ENCODE data around the gene CCDC134.
"Not testable (repeated sequence)": the region's sequence is repeated elsewhere in the genome, so short reads cannot be mapped to it uniquely, and the experiment has no call there.

The CCDC134 gene

DNA sequence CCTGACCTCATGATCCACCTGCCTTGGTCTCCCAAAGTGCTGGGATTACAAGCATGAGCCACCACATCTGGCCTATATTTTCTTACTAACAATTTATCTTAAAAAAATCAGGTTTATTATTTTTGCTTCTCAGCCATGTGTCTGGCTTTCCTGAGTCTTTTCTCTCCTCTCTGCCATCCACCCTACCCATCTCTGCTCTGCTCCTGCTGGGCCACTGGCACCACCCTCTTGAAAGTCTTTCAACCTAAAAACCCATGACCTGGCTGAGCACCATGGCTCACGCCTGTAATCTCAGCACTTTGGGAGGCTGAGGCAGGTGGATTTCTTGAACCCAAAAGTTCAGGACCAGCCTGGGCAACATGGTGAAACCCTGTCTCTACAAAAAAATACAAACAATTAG, 69.6 kb downstream of the CCDC134 start:
- WGBS = 100% methylated on average over 1 of the region's 1 CpG
- peaks cover 55 to 78% of the 10 kb centered on the region in 2 experiments for H3K36me3 ChIP-seq (ENCODE audit: control insufficient read depth in 1 of 2, insufficient read depth in 2 of 2, low read depth in 1 of 2, low read length in 2 of 2)

DNA sequence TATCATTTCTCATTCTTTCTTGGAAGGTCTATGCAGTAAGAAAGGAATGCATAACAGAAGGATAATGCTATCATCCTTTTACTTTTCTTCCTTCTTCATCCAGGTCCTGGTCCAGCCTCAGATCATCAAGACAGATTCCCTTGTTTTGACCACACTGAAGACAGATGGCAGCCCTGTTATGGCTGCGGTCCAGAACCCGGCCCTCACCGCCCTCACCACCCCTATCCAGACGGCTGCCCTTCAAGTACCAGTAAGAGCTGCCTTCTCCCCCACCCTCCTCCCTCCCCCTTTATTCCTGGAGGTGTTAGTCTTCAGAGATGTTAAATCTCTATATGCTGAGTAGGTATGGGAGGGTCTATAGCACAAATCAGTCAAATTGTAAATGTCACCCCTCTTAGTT, 70.3 kb downstream of the CCDC134 start:
- H3K4ac ChIP-seq (ENCODE audit: low read depth in 1 of 2, low read length in 2 of 2) = no peak overlapping the region
- H4K8ac ChIP-seq (ENCODE audit: low read length) = no peak overlapping the region
- no peaks in the 10 kb centered on the region for H3K9me3 ChIP-seq (ENCODE audit: control insufficient read depth, low read length)
- no peak overlapping the region for H2BK12ac ChIP-seq (ENCODE audit: low read length in 2 of 2)
- H3K4me3 ChIP-seq (ENCODE audit: insufficient read depth in 1 of 2, low read depth in 1 of 2, low read length in 2 of 2) = no peak overlapping the region
- H2AK5ac ChIP-seq (ENCODE audit: low read length, severe bottlenecking) = no peak overlapping the region
- no peak overlapping the region for H3K9ac ChIP-seq (ENCODE audit: low read length)
- no peaks in the 10 kb centered on the region for H3K4me1 ChIP-seq (ENCODE audit: control insufficient read depth, insufficient read depth, low read depth, low read length)
- no peak overlapping the region for H2BK15ac ChIP-seq (ENCODE audit: low read depth, poor library complexity, severe bottlenecking)
- H3K79me1 ChIP-seq (replicated peaks; ENCODE audit: low read length, poor library complexity, severe bottlenecking) = peaks cover 33% of the 10 kb centered on the region
- H4K91ac ChIP-seq (ENCODE audit: low read length) = no peak overlapping the region
- H3K27me3 ChIP-seq (ENCODE audit: control insufficient read depth in 1 of 2, insufficient read depth in 1 of 2, low read length in 2 of 2) = no peaks in the 10 kb centered on the region
- peaks cover 62 to 85% of the 10 kb centered on the region in 2 experiments for H3K36me3 ChIP-seq (ENCODE audit: control insufficient read depth in 1 of 2, insufficient read depth in 2 of 2, low read depth in 1 of 2, low read length in 2 of 2)
- H2BK120ac ChIP-seq (ENCODE audit: low read depth, low read length) = no peak overlapping the region
- no peak overlapping the region for H2BK5ac ChIP-seq (ENCODE audit: low read depth, low read length, poor library complexity, severe bottlenecking)
- WGBS = no CpG with 5 or more reads among the region's 4 CpGs
- no peak overlapping the region for H3K27ac ChIP-seq (ENCODE audit: low read length, poor library complexity, severe bottlenecking)
- no peak for DNase-seq
- H3K14ac ChIP-seq (ENCODE audit: low read length in 2 of 2) = no peak overlapping the region
- H2AFZ ChIP-seq (ENCODE audit: low read depth, low read length) = no peak overlapping the region
- H3K18ac ChIP-seq (ENCODE audit: low read depth in 1 of 2, low read length in 2 of 2) = no peak overlapping the region
- no peak overlapping the region for H3K23ac ChIP-seq (ENCODE audit: low read length in 2 of 2)
- H3K4me2 ChIP-seq (ENCODE audit: low read length, poor library complexity, severe bottlenecking) = no peak overlapping the region

More for the DNA sequence above, 69.6 kb downstream of the CCDC134 start:
- not testable (repeated sequence) for H3K9ac ChIP-seq (ENCODE audit: low read length); H3K27ac ChIP-seq (ENCODE audit: low read length, poor library complexity, severe bottlenecking); H3K4me1 ChIP-seq (ENCODE audit: control insufficient read depth, insufficient read depth, low read depth, low read length); H2AK5ac ChIP-seq (ENCODE audit: low read length, severe bottlenecking); H3K14ac ChIP-seq (ENCODE audit: low read length in 2 of 2); H2BK5ac ChIP-seq (ENCODE audit: low read depth, low read length, poor library complexity, severe bottlenecking); H4K91ac ChIP-seq (ENCODE audit: low read length); H3K18ac ChIP-seq (ENCODE audit: low read depth in 1 of 2, low read length in 2 of 2); H3K4ac ChIP-seq (ENCODE audit: low read depth in 1 of 2, low read length in 2 of 2); H3K4me3 ChIP-seq (ENCODE audit: insufficient read depth in 1 of 2, low read depth in 1 of 2, low read length in 2 of 2); H3K9me3 ChIP-seq (ENCODE audit: control insufficient read depth, low read length); H2AFZ ChIP-seq (ENCODE audit: low read depth, low read length); H3K23ac ChIP-seq (ENCODE audit: low read length in 2 of 2); H3K27me3 ChIP-seq (ENCODE audit: control insufficient read depth in 1 of 2, insufficient read depth in 1 of 2, low read length in 2 of 2); H4K8ac ChIP-seq (ENCODE audit: low read length); H2BK15ac ChIP-seq (ENCODE audit: low read depth, poor library complexity, severe bottlenecking); H3K4me2 ChIP-seq (ENCODE audit: low read length, poor library complexity, severe bottlenecking); H2BK120ac ChIP-seq (ENCODE audit: low read depth, low read length); H2BK12ac ChIP-seq (ENCODE audit: low read length in 2 of 2); DNase-seq
- peaks cover 34% of the 10 kb centered on the region for H3K79me1 ChIP-seq (replicated peaks; ENCODE audit: low read length, poor library complexity, severe bottlenecking)

- Histone ChIP-seq H3K79me1 (replicated peaks; ENCODE audit: low read length, poor library complexity, severe bottlenecking) (peaks cover 39% of the 10 kb centered on the region), H3K36me3 (ENCODE audit: control insufficient read depth in 1 of 2, insufficient read depth in 2 of 2, low read depth in 1 of 2, low read length in 2 of 2) (peaks cover 63 to 92% of the 10 kb centered on the region in 2 experiments), H3K4me2 (ENCODE audit: low read length, poor library complexity, severe bottlenecking) (no peak overlapping the region), H2BK15ac (ENCODE audit: low read depth, poor library complexity, severe bottlenecking) (no peak overlapping the region), H3K27ac (ENCODE audit: low read length, poor library complexity, severe bottlenecking) (no peak overlapping the region), H3K9ac (ENCODE audit: low read length) (no peak overlapping the region), H2AFZ (ENCODE audit: low read depth, low read length) (no peak overlapping the region), H3K4me3 (ENCODE audit: insufficient read depth in 1 of 2, low read depth in 1 of 2, low read length in 2 of 2) (no peak overlapping the region), H4K91ac (ENCODE audit: low read length) (no peak overlapping the region), H3K9me3 (ENCODE audit: control insufficient read depth, low read length) (no peaks in the 10 kb centered on the region), H4K8ac (ENCODE audit: low read length) (no peak overlapping the region), H2BK120ac (ENCODE audit: low read depth, low read length) (no peak overlapping the region), H3K23ac (ENCODE audit: low read length in 2 of 2) (no peak overlapping the region), H2BK5ac (ENCODE audit: low read depth, low read length, poor library complexity, severe bottlenecking) (no peak overlapping the region), H2BK12ac (ENCODE audit: low read length in 2 of 2) (no peak overlapping the region), H3K27me3 (ENCODE audit: control insufficient read depth in 1 of 2, insufficient read depth in 1 of 2, low read length in 2 of 2) (no peaks in the 10 kb centered on the region), H3K14ac (ENCODE audit: low read length in 2 of 2) (no peak overlapping the region), H2AK5ac (ENCODE audit: low read length, severe bottlenecking) (no peak overlapping the region), H3K4ac (ENCODE audit: low read depth in 1 of 2, low read length in 2 of 2) (no peak overlapping the region), H3K4me1 (ENCODE audit: control insufficient read depth, insufficient read depth, low read depth, low read length) (peaks cover 2% of the 10 kb centered on the region), H3K18ac (ENCODE audit: low read depth in 1 of 2, low read length in 2 of 2) (no peak overlapping the region)
- no peak for DNase-seq
- 95% methylated on average over 4 of the region's 5 CpGs for WGBS
Observed at GRCh38 chr22:41873391-41873790, 72.9 kb downstream of the CCDC134 start.

DNA sequence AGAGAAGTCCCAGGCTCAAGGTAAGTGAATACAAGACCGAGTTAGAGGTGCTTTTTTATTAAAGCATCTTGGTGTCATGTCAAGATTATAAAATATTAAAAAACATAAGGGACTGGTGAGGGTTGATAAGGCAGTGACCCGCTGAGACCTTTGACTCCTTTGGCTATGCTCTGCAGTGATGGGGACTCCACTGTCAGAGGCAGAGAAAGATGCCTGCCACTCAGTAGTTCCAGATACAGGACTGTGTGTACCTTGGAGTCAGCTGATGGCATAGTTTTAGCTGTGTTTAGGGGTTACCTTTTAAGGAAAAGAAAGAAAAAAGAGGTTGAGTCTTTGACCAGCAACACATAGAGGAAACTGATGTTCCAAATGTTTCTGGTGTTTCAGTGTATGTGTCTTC, 73.6 kb downstream of the CCDC134 start:
- 98% methylated on average over 1 of the region's 2 CpGs for WGBS

More for the DNA sequence above, 73.6 kb downstream of the CCDC134 start:
- H3K27me3 ChIP-seq (ENCODE audit: control insufficient read depth in 1 of 2, insufficient read depth in 1 of 2, low read length in 2 of 2) = no peaks in the 10 kb centered on the region
- H3K27ac ChIP-seq (ENCODE audit: low read length, poor library complexity, severe bottlenecking) = no peak overlapping the region
- H2BK12ac ChIP-seq (ENCODE audit: low read length in 2 of 2) = no peak overlapping the region
- no peak overlapping the region for H3K23ac ChIP-seq (ENCODE audit: low read length in 2 of 2)
- H4K91ac ChIP-seq (ENCODE audit: low read length) = no peak overlapping the region
- H2BK5ac ChIP-seq (ENCODE audit: low read depth, low read length, poor library complexity, severe bottlenecking) = no peak overlapping the region
- no peak overlapping the region for H3K18ac ChIP-seq (ENCODE audit: low read depth in 1 of 2, low read length in 2 of 2)
- H4K8ac ChIP-seq (ENCODE audit: low read length) = no peak overlapping the region
- no peak overlapping the region for H2BK120ac ChIP-seq (ENCODE audit: low read depth, low read length)
- H2AK5ac ChIP-seq (ENCODE audit: low read length, severe bottlenecking) = no peak overlapping the region
- peaks cover 2% of the 10 kb centered on the region for H3K4me1 ChIP-seq (ENCODE audit: control insufficient read depth, insufficient read depth, low read depth, low read length)
- H3K4ac ChIP-seq (ENCODE audit: low read depth in 1 of 2, low read length in 2 of 2) = no peak overlapping the region
- no peak overlapping the region for H3K9ac ChIP-seq (ENCODE audit: low read length)
- DNase-seq = no peak
- no peak overlapping the region for H3K4me2 ChIP-seq (ENCODE audit: low read length, poor library complexity, severe bottlenecking)
- no peaks in the 10 kb centered on the region for H3K9me3 ChIP-seq (ENCODE audit: control insufficient read depth, low read length)
- H3K4me3 ChIP-seq (ENCODE audit: insufficient read depth in 1 of 2, low read depth in 1 of 2, low read length in 2 of 2) = no peak overlapping the region
- no peak overlapping the region for H3K14ac ChIP-seq (ENCODE audit: low read length in 2 of 2)
- no peak overlapping the region for H2BK15ac ChIP-seq (ENCODE audit: low read depth, poor library complexity, severe bottlenecking)
- peaks cover 61 to 92% of the 10 kb centered on the region in 2 experiments for H3K36me3 ChIP-seq (ENCODE audit: control insufficient read depth in 1 of 2, insufficient read depth in 2 of 2, low read depth in 1 of 2, low read length in 2 of 2)
- H3K79me1 ChIP-seq (replicated peaks; ENCODE audit: low read length, poor library complexity, severe bottlenecking) = peaks cover 33% of the 10 kb centered on the region
- H2AFZ ChIP-seq (ENCODE audit: low read depth, low read length) = no peak overlapping the region

Measured in mesenchymal stem cell (in vitro differentiated cells and primary cell).